DOHH2 (cell line): Measurements from ENCODE around the gene ANKS1B.

Experiments
- H3F3A ChIP-seq: fragments of 200-600 bp; sonication (generic), shearing (Covaris generic); 2 replicates; pipeline ENCODE4 v1.6.0; 2016; ENCODE audit warnings: antibody characterized with exemption, mild to moderate bottlenecking; ENCODE audit not compliant: control insufficient read depth, insufficient read depth
- H3K27ac ChIP-seq: fragments of 200-600 bp; sonication (generic); 2 replicates; pipeline ENCODE4 v1.5.1; 2014; ENCODE audit warnings: low read depth, mild to moderate bottlenecking, low read length, moderate library complexity
- H3K27me3 ChIP-seq: fragments of 200-600 bp; sonication (generic); 2 replicates; pipeline ENCODE4 v1.6.1; 2014; ENCODE audit warnings: mild to moderate bottlenecking, low read length, mixed read lengths; ENCODE audit not compliant: control insufficient read depth
- H3K36me3 ChIP-seq: fragments of 200-600 bp; sonication (generic); 2 replicates; pipeline ENCODE4 v1.6.1; 2014; ENCODE audit warnings: mild to moderate bottlenecking, low read length, moderate library complexity, mixed read lengths; ENCODE audit not compliant: control insufficient read depth
- H3K4me1 ChIP-seq: fragments of 200-600 bp; sonication (generic); 2 replicates; pipeline ENCODE4 v1.6.1; 2014; ENCODE audit warnings: mild to moderate bottlenecking, low read length, mixed read lengths; ENCODE audit not compliant: control insufficient read depth
- H3K4me2 ChIP-seq: fragments of 200-600 bp; sonication (generic); 2 replicates; pipeline ENCODE4 v1.6.0; 2014; ENCODE audit warnings: mild to moderate bottlenecking, low read length, moderate library complexity
- H3K4me3 ChIP-seq: fragments of 200-600 bp; sonication (generic); 2 replicates; pipeline ENCODE4 v1.5.1; 2014; ENCODE audit warnings: mild to moderate bottlenecking, low read length, mixed read lengths
- H3K79me2 ChIP-seq: fragments of 200-600 bp; sonication (generic); 2 replicates; pipeline ENCODE4 v1.6.1; 2014; ENCODE audit warnings: mild to moderate bottlenecking, low read length, mixed read lengths; ENCODE audit not compliant: control insufficient read depth
- H3K9me2 ChIP-seq: fragments of 200-600 bp; sonication (generic); replicated peaks from 2 replicates; pipeline ENCODE4 v1.6.1; 2014; ENCODE audit warnings: mild to moderate bottlenecking, low read length, mixed read lengths; ENCODE audit not compliant: control insufficient read depth
- H3K9me3 ChIP-seq: fragments of 200-600 bp; sonication (generic); 2 replicates; pipeline ENCODE4 v1.6.1; 2014; ENCODE audit warnings: antibody characterized with exemption, low read length, mixed read lengths; ENCODE audit not compliant: control insufficient read depth, insufficient read depth
- H4K20me1 ChIP-seq: fragments of 200-600 bp; sonication (generic); 2 replicates; pipeline ENCODE4 v1.6.0; 2014; ENCODE audit warnings: low read depth, mild to moderate bottlenecking, antibody characterized with exemption, low read length, moderate library complexity; ENCODE audit not compliant: control insufficient read depth, insufficient read depth
- EZH2phosphoT487 ChIP-seq: fragments of 200-600 bp; sonication (generic); IDR thresholded peaks from 2 replicates; pipeline ENCODE4 v1.6.1; 2017; ENCODE audit warnings: borderline replicate concordance, mild to moderate bottlenecking, antibody characterized with exemption, low read length, moderate library complexity, mixed read lengths
- TF ChIP-seq, protein P1 (sequence below): fragments of 200-600 bp; sonication (generic); IDR thresholded peaks from one replicate; pipeline ENCODE4 v1.5.1; 2014; ENCODE audit warnings: antibody characterized with exemption, mild to moderate bottlenecking, low read depth, low read length; ENCODE audit not compliant: poor library complexity, severe bottlenecking

Gene ANKS1B

DNA sequence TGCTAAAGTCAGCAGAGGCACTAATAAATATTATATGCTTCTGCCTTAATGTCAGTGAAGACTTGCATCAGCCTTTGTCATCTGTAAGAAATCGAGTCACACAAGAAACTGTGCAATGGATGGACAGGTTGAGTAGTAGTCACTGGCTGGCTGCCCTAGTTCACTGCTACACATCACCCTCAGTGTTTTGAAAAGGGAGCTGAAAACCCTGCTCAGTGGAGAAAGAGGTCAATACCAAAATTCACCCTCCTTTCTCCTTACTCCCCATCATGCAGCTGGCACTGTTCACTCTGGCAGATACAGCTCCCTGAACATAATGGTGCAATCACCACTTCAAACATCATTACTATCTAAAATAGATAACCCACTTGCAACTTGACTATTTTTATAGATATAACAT lies 6.6 kb downstream of the ANKS1B start:
- Histone ChIP-seq H3K79me2 (no peaks in the 10 kb centered on the region), H3K4me3 (no peak overlapping the region), H3K4me2 (no peak overlapping the region), H3K9me2 (no peaks in the 10 kb centered on the region), H3K4me1 (no peaks in the 10 kb centered on the region), H3K27me3 (peaks cover 16% of the 10 kb centered on the region), H3K36me3 (no peaks in the 10 kb centered on the region), H3K9me3 (no peaks in the 10 kb centered on the region), H4K20me1 (no peaks in the 10 kb centered on the region), H3F3A (no peaks in the 10 kb centered on the region), H3K27ac (no peak overlapping the region)
- TF ChIP-seq EZH2phosphoT487: no peak
- TF ChIP-seq, protein P1, sequence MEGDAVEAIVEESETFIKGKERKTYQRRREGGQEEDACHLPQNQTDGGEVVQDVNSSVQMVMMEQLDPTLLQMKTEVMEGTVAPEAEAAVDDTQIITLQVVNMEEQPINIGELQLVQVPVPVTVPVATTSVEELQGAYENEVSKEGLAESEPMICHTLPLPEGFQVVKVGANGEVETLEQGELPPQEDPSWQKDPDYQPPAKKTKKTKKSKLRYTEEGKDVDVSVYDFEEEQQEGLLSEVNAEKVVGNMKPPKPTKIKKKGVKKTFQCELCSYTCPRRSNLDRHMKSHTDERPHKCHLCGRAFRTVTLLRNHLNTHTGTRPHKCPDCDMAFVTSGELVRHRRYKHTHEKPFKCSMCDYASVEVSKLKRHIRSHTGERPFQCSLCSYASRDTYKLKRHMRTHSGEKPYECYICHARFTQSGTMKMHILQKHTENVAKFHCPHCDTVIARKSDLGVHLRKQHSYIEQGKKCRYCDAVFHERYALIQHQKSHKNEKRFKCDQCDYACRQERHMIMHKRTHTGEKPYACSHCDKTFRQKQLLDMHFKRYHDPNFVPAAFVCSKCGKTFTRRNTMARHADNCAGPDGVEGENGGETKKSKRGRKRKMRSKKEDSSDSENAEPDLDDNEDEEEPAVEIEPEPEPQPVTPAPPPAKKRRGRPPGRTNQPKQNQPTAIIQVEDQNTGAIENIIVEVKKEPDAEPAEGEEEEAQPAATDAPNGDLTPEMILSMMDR: no peak

DNA sequence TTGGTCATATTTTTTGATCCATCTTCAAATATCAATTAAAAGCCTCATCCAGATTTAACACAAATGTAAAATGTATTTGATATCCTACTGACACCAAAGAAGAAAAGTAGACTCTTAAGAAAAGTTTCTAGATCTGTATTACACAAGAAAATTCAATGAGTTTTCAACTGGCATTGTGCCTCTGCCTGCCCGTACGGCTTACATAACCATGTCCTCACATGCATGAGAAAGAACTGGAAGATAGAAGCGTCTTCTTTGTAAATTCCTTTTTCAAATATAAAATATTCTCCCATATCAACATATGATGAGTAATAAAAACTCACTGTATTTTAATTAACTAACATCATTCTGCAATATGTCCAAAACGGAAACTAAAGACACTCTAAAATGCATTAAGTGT lies 7.2 kb downstream of the ANKS1B start:
- Histone ChIP-seq H3K79me2 (no peaks in the 10 kb centered on the region), H3K4me1 (no peaks in the 10 kb centered on the region), H3K27ac (no peak overlapping the region), H3K27me3 (peaks cover 10% of the 10 kb centered on the region), H4K20me1 (no peaks in the 10 kb centered on the region), H3K9me3 (no peaks in the 10 kb centered on the region), H3F3A (no peaks in the 10 kb centered on the region), H3K4me2 (no peak overlapping the region), H3K9me2 (no peaks in the 10 kb centered on the region), H3K4me3 (no peak overlapping the region), H3K36me3 (no peaks in the 10 kb centered on the region)
- TF ChIP-seq, protein P1: no peak
- no peak for TF ChIP-seq EZH2phosphoT487

DNA sequence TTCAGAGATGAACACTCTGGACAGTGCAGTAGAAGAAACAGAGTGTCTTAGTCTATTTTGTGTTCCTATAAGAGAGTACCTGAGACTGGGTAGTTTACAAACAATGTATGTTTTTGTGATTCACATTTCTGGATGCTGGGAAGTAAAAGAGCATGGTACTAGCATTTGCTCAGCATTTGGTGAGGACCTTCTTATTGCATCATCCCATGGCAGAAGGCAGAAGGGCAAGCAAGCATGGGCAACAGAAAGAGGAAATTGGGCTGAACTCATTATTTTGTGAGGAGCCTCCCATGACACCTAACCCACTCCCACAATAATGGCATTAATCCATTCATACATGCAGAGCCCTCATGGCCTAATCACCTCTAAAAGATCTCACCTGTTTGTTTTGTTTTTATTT lies 8.0 kb downstream of the ANKS1B start:
- Histone ChIP-seq H3K79me2 (no peaks in the 10 kb centered on the region), H3K9me2 (no peaks in the 10 kb centered on the region), H3K9me3 (no peaks in the 10 kb centered on the region), H3F3A (no peaks in the 10 kb centered on the region), H3K4me2 (no peak overlapping the region), H3K27me3 (peaks cover 8% of the 10 kb centered on the region; the same call in 1 of the 2 replicates), H3K4me3 (no peak overlapping the region), H3K4me1 (no peaks in the 10 kb centered on the region), H4K20me1 (no peaks in the 10 kb centered on the region), H3K36me3 (no peaks in the 10 kb centered on the region), H3K27ac (no peak overlapping the region)
- TF ChIP-seq, protein P1: no peak
- TF ChIP-seq EZH2phosphoT487: no peak

DNA sequence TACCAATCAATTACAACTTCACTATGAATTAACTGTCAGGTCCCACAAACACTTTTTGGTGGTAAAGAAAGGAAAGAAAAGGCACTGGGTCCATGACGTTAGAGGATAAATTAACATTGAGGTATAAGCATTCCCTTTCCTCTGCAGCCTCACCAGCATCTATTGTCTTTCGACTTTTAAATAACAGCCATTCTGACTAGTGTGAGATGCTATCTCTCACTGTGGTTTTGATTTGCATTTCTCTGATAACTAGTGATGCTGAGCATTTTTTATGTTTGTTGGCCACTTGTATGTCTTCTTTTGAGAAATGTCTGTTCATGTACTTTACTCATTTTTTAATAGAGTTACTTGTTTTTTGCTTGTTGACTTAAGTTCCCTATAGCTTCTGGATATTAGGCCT lies 9.4 kb downstream of the ANKS1B start:
- H3K4me2 ChIP-seq: no peak overlapping the region
- H3K4me3 ChIP-seq: no peak overlapping the region
- H3K4me1 ChIP-seq: no peaks in the 10 kb centered on the region
- H3K27ac ChIP-seq: no peak overlapping the region
- H3K36me3 ChIP-seq: no peaks in the 10 kb centered on the region
- no peaks in the 10 kb centered on the region for H3K79me2 ChIP-seq
- no peaks in the 10 kb centered on the region for H4K20me1 ChIP-seq
- H3K9me2 ChIP-seq: no peaks in the 10 kb centered on the region
- no peaks in the 10 kb centered on the region for H3K9me3 ChIP-seq
- H3K27me3 ChIP-seq: peaks cover 6% of the 10 kb centered on the region; the same call in 1 of the 2 replicates
- TF ChIP-seq, protein P1: no peak
- TF ChIP-seq EZH2phosphoT487: no peak
- H3F3A ChIP-seq: no peaks in the 10 kb centered on the region
